ENCODE results near the gene TACO1. TPM values are rescaled to one million over a fixed set of nuclear protein-coding genes. Genes with fewer than 3 reads are reported as not detected.

TACO1 gene
- total and polyA plus RNA-seq, 4 donors = 11.1 to 20.7 (median 17.5) TPM

DNA sequence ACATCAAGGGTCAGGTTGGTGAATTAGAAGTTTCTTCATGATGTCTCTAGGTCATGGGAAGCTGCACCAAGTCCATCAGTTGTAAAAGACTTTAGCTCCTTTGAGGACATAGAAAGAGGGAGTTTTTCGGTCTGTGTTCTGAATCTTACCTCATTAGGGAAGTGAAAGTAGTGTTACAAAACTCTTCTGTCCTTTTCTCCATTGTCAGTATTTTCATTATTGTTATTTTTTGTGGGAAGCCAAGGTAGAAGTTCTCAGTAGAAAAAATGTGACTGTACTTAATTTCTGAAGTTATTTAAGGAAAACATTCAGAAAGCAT, 45.8 kb downstream of the TACO1 start:
- Histone ChIP-seq H3K27ac (ENCODE audit: low read depth in 1 of 2, low read length in 1 of 2) (peak overlapping the region; percentile 35 to 85), H3K27me3 (ENCODE audit: control insufficient read depth in 3 of 3, insufficient read depth in 3 of 3, low read length in 2 of 3) (no peaks in the 10 kb centered on the region), H3K9ac (ENCODE audit: insufficient read depth in 1 of 2, low read length in 2 of 2) (no peak overlapping the region), H3K36me3 (ENCODE audit: control insufficient read depth in 4 of 4, insufficient read depth in 4 of 4, low read length in 4 of 4) (peaks cover 13 to 17% (median 14%) of the 10 kb centered on the region in 4 donors), H3K9me3 (ENCODE audit: control insufficient read depth in 4 of 4, insufficient read depth in 3 of 4, low read length in 3 of 4) (peaks cover 0 to 3% (median 0%) of the 10 kb centered on the region in 4 donors), H3K4me3 (no peak overlapping the region), H3K4me1 (ENCODE audit: control insufficient read depth in 5 of 5, insufficient read depth in 5 of 5, low read length in 5 of 5) (peaks cover 0 to 13% (median 7%) of the 10 kb centered on the region in 5 donors)
- 29 to 88% methylated on average over 1 of the region's 1 CpG for WGBS, 2 donors
- ATAC-seq (ENCODE audit: insufficient read depth, low FRiP score) (no peak), DNase-seq (no peak)
- TF ChIP-seq CTCF (IDR thresholded peaks at IDR 0.05; ENCODE audit: control extremely low read depth, extremely low read depth) = no peak

DNA sequence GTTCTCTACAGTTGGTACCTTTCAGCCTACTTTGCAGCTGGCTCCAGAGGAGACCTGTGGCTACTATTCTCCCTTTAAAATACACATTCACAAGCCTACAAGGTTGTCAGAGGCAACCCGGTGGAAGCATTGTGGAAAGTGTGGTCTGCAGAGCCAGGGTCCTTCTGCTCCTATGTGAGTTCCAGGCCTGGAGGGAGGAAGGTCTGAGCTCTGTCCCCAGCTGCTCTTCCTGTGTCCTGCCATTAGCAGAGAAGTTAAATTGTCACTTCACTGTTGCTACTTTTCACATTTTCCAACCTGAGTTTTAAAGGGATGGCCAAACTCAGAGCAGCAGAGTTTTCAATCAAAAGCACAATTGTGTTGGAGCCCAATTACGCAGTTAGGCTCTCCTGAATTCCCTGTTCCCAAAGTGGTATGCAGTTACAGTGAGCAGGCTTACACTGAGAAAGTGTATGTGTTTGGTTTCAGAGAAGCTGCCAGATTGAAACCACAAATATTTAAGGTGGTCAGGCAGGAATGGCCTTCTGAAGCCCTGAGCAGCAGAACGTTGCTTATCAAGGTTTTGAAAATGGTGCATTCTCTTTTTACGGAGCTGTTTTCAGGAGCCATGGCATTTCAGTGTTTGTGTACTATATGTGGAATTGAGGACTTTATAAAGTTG, 46.5 kb downstream of the TACO1 start:
- peaks cover 0 to 13% (median 6%) of the 10 kb centered on the region in 5 donors for H3K4me1 ChIP-seq (ENCODE audit: control insufficient read depth in 5 of 5, insufficient read depth in 5 of 5, low read length in 5 of 5)
- H3K9me3 ChIP-seq (ENCODE audit: control insufficient read depth in 4 of 4, insufficient read depth in 3 of 4, low read length in 3 of 4) = peaks cover 0 to 3% (median 0%) of the 10 kb centered on the region in 4 donors
- peaks cover 13 to 21% (median 14%) of the 10 kb centered on the region in 4 donors for H3K36me3 ChIP-seq (ENCODE audit: control insufficient read depth in 4 of 4, insufficient read depth in 4 of 4, low read length in 4 of 4)
- no peak overlapping the region for H3K4me3 ChIP-seq
- H3K27me3 ChIP-seq (ENCODE audit: control insufficient read depth in 3 of 3, insufficient read depth in 3 of 3, low read length in 2 of 3) = no peaks in the 10 kb centered on the region
- peak overlapping the region in 1 of 2 donors; percentile 17 for H3K27ac ChIP-seq (ENCODE audit: low read depth in 1 of 2, low read length in 1 of 2)
- peak in 2 of 3 donors; percentile 35 to 61 for DNase-seq
- H3K9ac ChIP-seq (ENCODE audit: insufficient read depth in 1 of 2, low read length in 2 of 2) = no peak overlapping the region
- no peak for TF ChIP-seq CTCF (IDR thresholded peaks at IDR 0.05; ENCODE audit: control extremely low read depth, extremely low read depth)
- WGBS, 2 donors = 65 to 88% methylated on average over 4 of the region's 4 CpGs
- no peak for ATAC-seq (ENCODE audit: insufficient read depth, low FRiP score)

GRCh38 chr17:63647936-63648335, 47.2 kb downstream of the TACO1 start:
- peaks cover 14 to 21% (median 16%) of the 10 kb centered on the region in 4 donors for H3K36me3 ChIP-seq (ENCODE audit: control insufficient read depth in 4 of 4, insufficient read depth in 4 of 4, low read length in 4 of 4)

More at GRCh38 chr17:63647936-63648335, 47.2 kb downstream of the TACO1 start:
- ATAC-seq (ENCODE audit: insufficient read depth, low FRiP score) (no peak), DNase-seq (no peak)
- Histone ChIP-seq H3K9me3 (ENCODE audit: control insufficient read depth in 4 of 4, insufficient read depth in 3 of 4, low read length in 3 of 4) (peaks cover 0 to 3% (median 0%) of the 10 kb centered on the region in 4 donors), H3K4me1 (ENCODE audit: control insufficient read depth in 5 of 5, insufficient read depth in 5 of 5, low read length in 5 of 5) (peaks cover 2 to 13% (median 8%) of the 10 kb centered on the region in 5 donors), H3K9ac (ENCODE audit: insufficient read depth in 1 of 2, low read length in 2 of 2) (no peak overlapping the region), H3K27ac (ENCODE audit: low read depth in 1 of 2, low read length in 1 of 2) (no peak overlapping the region), H3K27me3 (ENCODE audit: control insufficient read depth in 3 of 3, insufficient read depth in 3 of 3, low read length in 2 of 3) (no peaks in the 10 kb centered on the region), H3K4me3 (no peak overlapping the region)
- TF ChIP-seq CTCF (IDR thresholded peaks at IDR 0.05; ENCODE audit: control extremely low read depth, extremely low read depth) = no peak
